Liver (tissue), 9 donors: ENCODE results near the gene TOR4A. TPM values are rescaled to one million over a fixed set of nuclear protein-coding genes. Genes with fewer than 3 reads are reported as not detected.
"Not testable (repeated sequence)": the region's sequence is repeated elsewhere in the genome, so short reads cannot be mapped to it uniquely, and the experiment has no call there.

ENCODE experiments used
- DNase-seq: peaks from one replicate; pipeline ENCODE4 v3.0.0-alpha.2; 2017; ENCODE audit warnings: low spot score
- H3K27ac ChIP-seq, 2 donors: one replicate each; pipeline ENCODE4 v1.7.0; 2013; ENCODE audit warnings: inconsistent platforms in 2 of 2, low read length in 2 of 2, control low read depth in 1 of 2, low read depth in 1 of 2, mild to moderate bottlenecking in 1 of 2
- H3K27me3 ChIP-seq, 4 donors: one replicate each; pipeline versions ENCODE4 v1.6.1 to v1.7.0; 2013; ENCODE audit warnings: low read length in 3 of 4, inconsistent platforms in 1 of 4, mild to moderate bottlenecking in 1 of 4, moderate library complexity in 1 of 4; ENCODE audit not compliant: control insufficient read depth in 4 of 4, insufficient read depth in 4 of 4
- H3K36me3 ChIP-seq, 4 donors: one replicate each; pipeline versions ENCODE4 v1.6.1 to v1.7.0; 2013; ENCODE audit warnings: low read length in 3 of 4, mild to moderate bottlenecking in 3 of 4, low read depth in 1 of 4, moderate library complexity in 1 of 4; ENCODE audit not compliant: control insufficient read depth in 4 of 4, insufficient read depth in 3 of 4
- H3K4me1 ChIP-seq, 4 donors: one replicate each; pipeline versions ENCODE4 v1.6.1 to v1.7.0; 2013; ENCODE audit warnings: low read length in 3 of 4, mild to moderate bottlenecking in 3 of 4, moderate library complexity in 1 of 4; ENCODE audit not compliant: control insufficient read depth in 4 of 4, insufficient read depth in 4 of 4
- H3K4me3 ChIP-seq, 3 donors: one replicate each; pipeline versions ENCODE4 v1.6.1 to v1.7.0; 2013; ENCODE audit warnings: low read length in 3 of 3, control low read depth in 1 of 3, low read depth in 1 of 3, mild to moderate bottlenecking in 1 of 3
- H3K9ac ChIP-seq, 2 donors: one replicate each; pipeline ENCODE4 v1.7.0; 2013; ENCODE audit warnings: low read length in 2 of 2, mild to moderate bottlenecking in 2 of 2, moderate library complexity in 2 of 2, control low read depth in 1 of 2, low read depth in 1 of 2
- H3K9me3 ChIP-seq, 4 donors: one replicate each; pipeline versions ENCODE4 v1.6.1 to v1.7.0; 2013; ENCODE audit warnings: low read length in 3 of 4; ENCODE audit not compliant: control insufficient read depth in 4 of 4
- EGR1 ChIP-seq, 2 donors: IDR thresholded peaks; 2 replicates each; pipeline ENCODE4 v1.6.1; 2016 to 2018; ENCODE audit warnings: antibody characterized with exemption in 2 of 2, low read depth in 2 of 2
- FOXA1 ChIP-seq: IDR thresholded peaks from 2 replicates; pipeline ENCODE4 v1.6.1; 2016; ENCODE audit warnings: antibody characterized with exemption
- FOXA2 ChIP-seq: IDR thresholded peaks from 2 replicates; pipeline ENCODE4 v1.6.1; 2016; ENCODE audit warnings: antibody characterized with exemption
- GABPA ChIP-seq, 2 donors: IDR thresholded peaks in 1 of 2; conservative IDR thresholded peaks in 1 of 2; 2 replicates each; pipeline ENCODE4 v1.6.1; 2016; ENCODE audit warnings: antibody characterized with exemption in 2 of 2, mild to moderate bottlenecking in 1 of 2, moderate library complexity in 1 of 2
- HNF4A ChIP-seq, 2 donors: conservative IDR thresholded peaks; 2 replicates each; pipeline ENCODE4 v1.6.1; 2016; ENCODE audit warnings: antibody characterized with exemption in 2 of 2, mild to moderate bottlenecking in 2 of 2
- HNF4G ChIP-seq: IDR thresholded peaks from 2 replicates; pipeline ENCODE4 v1.6.1; 2016; ENCODE audit warnings: antibody characterized with exemption
- JUND ChIP-seq, 2 donors: IDR thresholded peaks; 2 replicates each; pipeline ENCODE4 v1.6.1; 2016; ENCODE audit warnings: antibody characterized with exemption in 2 of 2
- RAD21 ChIP-seq, 2 donors: IDR thresholded peaks; 2 replicates each; pipeline ENCODE4 v1.6.1; 2016; ENCODE audit warnings: antibody characterized with exemption in 2 of 2, mild to moderate bottlenecking in 2 of 2
- RXRA ChIP-seq, 2 donors: IDR thresholded peaks; 2 replicates each; pipeline ENCODE4 v1.6.1; 2017 to 2018; ENCODE audit warnings: antibody characterized with exemption in 2 of 2, mild to moderate bottlenecking in 1 of 2
- SP1 ChIP-seq: IDR thresholded peaks from 2 replicates; pipeline ENCODE4 v1.6.1; 2018; ENCODE audit warnings: antibody characterized with exemption, mild to moderate bottlenecking
- TAF1 ChIP-seq: conservative IDR thresholded peaks from 2 replicates; pipeline ENCODE4 v1.6.1; 2016; ENCODE audit warnings: antibody characterized with exemption, mild to moderate bottlenecking
- YY1 ChIP-seq: IDR thresholded peaks from 2 replicates; pipeline ENCODE4 v1.6.1; 2016; ENCODE audit warnings: antibody characterized with exemption, mild to moderate bottlenecking
- WGBS: extraction: QIAGEN DNeasy Blood & Tissue Kit; methylation state at CpG from one replicate; pipeline ENCODE4 v1.1.7; 2013; 5-methylcytosine and 5-hydroxymethylcytosine counted together
- polyA plus RNA-seq, 2 donors: library from polyadenylated mRNA; stranded (reverse) in 1 of 2; unstranded in 1 of 2; fragments of 200-250 nt in 1 of 2; fragments of >200 nt in 1 of 2; fragmentation: Nextera tagmentation in 1 of 2; extraction: Ambion mirVana in 1 of 2; gene quantifications; one replicate each; pipeline versions ENCODE4 v1.2.1 to v1.2.3, GENCODE V29; 2013 to 2015
- total RNA-seq, 2 donors: library from RNA; depleted of rRNA; stranded (reverse); fragments of >200 nt; gene quantifications; one replicate each; pipeline ENCODE4 v1.2.3, GENCODE V29; 2014
- TF ChIP-seq, protein P1 (sequence below): fragments of 150-350 bp; IDR thresholded peaks from 2 replicates; pipeline ENCODE4 v1.5.1; 2017; ENCODE audit warnings: improper control_type of control experiment, low read depth, low read length; ENCODE audit not compliant: missing input control
- TF ChIP-seq, protein P2 (sequence below): IDR thresholded peaks from 2 replicates; pipeline ENCODE4 v1.6.1; 2016; ENCODE audit warnings: antibody characterized with exemption
- TF ChIP-seq, protein P3 (sequence below): IDR thresholded peaks from 2 replicates; pipeline ENCODE4 v1.6.1; 2016; ENCODE audit warnings: antibody characterized with exemption
- TF ChIP-seq, protein P4 (sequence below): IDR thresholded peaks from 2 replicates; pipeline ENCODE4 v1.6.1; 2016; ENCODE audit warnings: antibody characterized with exemption, mild to moderate bottlenecking
- donor health status: healthy.
- donor health status: healthy.
- donor health status: healthy.
- donor health status: healthy.
- donor health status: healthy.

TOR4A gene
- total and polyA plus RNA-seq, 4 donors = 0.35 to 5.1 (median 4.3) TPM

DNA sequence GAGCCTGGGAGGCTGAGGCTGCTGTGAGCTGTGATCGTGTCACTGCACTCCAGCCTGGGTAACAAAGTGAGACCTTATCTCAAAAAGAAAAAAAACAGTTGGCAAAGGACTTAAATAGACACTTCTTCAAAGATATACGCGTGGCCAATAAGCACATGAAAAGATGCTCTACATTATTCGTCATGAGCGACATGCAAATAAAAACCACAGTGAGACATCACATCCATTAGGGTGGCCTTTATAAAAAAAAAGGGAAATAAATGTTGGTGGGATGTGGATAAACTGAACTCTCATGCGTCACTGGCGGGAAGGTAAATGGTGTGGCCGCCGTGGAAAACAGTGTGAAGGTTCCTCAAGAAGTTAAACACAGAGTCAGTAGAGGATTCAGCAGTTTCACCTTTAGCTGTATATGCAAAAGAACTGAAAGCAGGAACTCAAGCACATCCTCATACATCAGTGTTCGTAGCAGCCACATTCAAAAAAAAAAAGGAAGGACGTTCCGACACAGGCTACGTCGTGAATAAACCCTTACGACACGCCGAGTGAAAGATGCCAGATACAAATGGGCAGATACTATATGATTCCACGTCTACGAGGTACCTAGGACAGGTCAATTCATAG, 49.0 kb downstream of the TOR4A start (continued):
- no peak for TF ChIP-seq JUND (IDR thresholded peaks at IDR 0.05)
- no peak for TF ChIP-seq GABPA (IDR thresholded peaks at IDR 0.05 in 1 of 2, conservative IDR thresholded peaks at IDR 0.05 in 1 of 2)
- no peak for TF ChIP-seq RAD21 (IDR thresholded peaks at IDR 0.05)

DNA sequence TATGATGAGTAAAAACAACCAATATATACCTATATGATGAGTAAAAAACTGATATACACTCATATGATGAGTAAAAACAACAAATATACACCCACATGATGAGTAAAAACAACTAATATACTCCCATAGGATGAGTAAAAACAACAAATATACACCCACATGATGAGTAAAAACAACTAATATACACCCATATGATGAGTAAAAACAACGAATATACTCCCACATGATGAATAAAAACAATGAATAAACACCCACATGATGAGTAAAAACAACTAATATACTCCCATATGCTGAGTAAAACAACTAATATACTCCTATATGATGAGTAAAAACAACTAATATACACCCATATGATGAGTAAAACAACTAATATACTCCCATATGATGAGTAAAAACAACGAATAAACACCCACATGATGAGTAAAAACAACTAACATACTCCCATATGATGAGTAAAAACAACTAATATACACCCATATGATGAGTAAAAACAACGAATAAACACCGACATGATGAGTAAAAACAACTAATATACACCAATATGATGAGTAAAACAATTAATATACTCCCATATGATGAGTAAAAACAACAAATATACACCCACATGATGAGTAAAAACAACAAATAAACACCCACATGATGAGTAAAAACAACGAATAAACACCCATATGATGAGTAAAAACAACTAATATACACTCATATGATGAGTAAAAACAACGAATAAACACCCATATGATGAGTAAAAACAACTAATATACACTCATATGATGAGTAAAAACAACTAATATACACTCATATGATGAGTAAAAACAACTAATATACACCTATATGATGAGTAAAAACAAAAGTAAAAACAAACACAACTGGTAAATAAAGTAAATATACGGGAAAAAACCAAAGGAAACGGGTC, 50.4 kb downstream of the TOR4A start:
- not testable (repeated sequence) for H3K36me3 ChIP-seq, H3K4me1 ChIP-seq, H3K9ac ChIP-seq, H3K9me3 ChIP-seq, H3K27me3 ChIP-seq, H3K27ac ChIP-seq, DNase-seq, H3K4me3 ChIP-seq
- 78% methylated on average over 8 of the region's 8 CpGs for WGBS

DNA sequence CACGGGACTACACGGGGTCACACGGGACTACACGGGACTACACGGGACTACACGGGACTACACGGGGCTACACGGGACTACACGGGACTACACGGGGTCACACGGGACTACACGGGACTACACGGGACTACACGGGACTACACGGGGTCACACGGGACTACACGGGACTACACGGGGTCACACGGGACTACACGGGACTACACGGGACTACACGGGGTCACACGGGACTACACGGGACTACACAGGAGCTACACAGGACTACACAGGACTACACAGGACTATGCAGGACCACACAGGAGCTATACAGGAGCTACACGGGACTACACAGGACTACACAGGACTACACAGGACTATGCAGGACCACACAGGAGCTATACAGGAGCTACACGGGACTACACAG, 52.1 kb downstream of the TOR4A start:
- H3K4me1 ChIP-seq, H3K27ac ChIP-seq, H3K9ac ChIP-seq, H3K9me3 ChIP-seq, H3K27me3 ChIP-seq, H3K36me3 ChIP-seq, H3K4me3 ChIP-seq, DNase-seq: not testable (repeated sequence)
- 66% methylated on average over 24 of the region's 26 CpGs for WGBS

DNA sequence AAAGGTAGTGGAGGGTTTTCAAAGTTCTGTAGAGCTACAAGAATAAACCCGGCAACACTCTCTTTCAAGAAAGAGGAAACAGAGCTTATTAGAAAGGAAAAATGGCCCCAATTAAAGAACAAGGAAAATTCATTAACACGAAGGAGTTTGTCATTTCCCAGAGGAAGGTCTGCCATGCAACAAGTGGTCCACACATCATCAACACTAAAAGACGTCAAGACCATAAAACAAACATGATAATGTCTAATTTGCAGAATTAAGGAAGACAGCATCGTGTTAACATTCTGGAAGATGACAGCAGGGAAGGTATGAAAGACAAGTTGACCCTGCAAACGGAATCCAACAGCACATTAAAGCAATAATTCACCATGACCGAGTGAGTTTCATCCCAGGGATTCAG, 53.2 kb downstream of the TOR4A start:
- WGBS = 90% methylated on average over 6 of the region's 6 CpGs
- no peak overlapping the region for H3K27ac ChIP-seq
- DNase-seq = no peak
- H3K36me3 ChIP-seq = no peaks in the 10 kb centered on the region
- H3K27me3 ChIP-seq = no peaks in the 10 kb centered on the region
- no peak overlapping the region for H3K4me3 ChIP-seq
- no peak overlapping the region for H3K9ac ChIP-seq
- TF ChIP-seq SP1 = no peak
- no peak for TF ChIP-seq RXRA (IDR thresholded peaks at IDR 0.05)
- no peak for TF ChIP-seq HNF4G
- TF ChIP-seq YY1 = no peak
- TF ChIP-seq FOXA1 = no peak
- TF ChIP-seq, protein P1, sequence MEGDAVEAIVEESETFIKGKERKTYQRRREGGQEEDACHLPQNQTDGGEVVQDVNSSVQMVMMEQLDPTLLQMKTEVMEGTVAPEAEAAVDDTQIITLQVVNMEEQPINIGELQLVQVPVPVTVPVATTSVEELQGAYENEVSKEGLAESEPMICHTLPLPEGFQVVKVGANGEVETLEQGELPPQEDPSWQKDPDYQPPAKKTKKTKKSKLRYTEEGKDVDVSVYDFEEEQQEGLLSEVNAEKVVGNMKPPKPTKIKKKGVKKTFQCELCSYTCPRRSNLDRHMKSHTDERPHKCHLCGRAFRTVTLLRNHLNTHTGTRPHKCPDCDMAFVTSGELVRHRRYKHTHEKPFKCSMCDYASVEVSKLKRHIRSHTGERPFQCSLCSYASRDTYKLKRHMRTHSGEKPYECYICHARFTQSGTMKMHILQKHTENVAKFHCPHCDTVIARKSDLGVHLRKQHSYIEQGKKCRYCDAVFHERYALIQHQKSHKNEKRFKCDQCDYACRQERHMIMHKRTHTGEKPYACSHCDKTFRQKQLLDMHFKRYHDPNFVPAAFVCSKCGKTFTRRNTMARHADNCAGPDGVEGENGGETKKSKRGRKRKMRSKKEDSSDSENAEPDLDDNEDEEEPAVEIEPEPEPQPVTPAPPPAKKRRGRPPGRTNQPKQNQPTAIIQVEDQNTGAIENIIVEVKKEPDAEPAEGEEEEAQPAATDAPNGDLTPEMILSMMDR = no peak
- no peak for TF ChIP-seq FOXA2
- TF ChIP-seq HNF4A (conservative IDR thresholded peaks at IDR 0.05) = no peak
- TF ChIP-seq, protein P2, sequence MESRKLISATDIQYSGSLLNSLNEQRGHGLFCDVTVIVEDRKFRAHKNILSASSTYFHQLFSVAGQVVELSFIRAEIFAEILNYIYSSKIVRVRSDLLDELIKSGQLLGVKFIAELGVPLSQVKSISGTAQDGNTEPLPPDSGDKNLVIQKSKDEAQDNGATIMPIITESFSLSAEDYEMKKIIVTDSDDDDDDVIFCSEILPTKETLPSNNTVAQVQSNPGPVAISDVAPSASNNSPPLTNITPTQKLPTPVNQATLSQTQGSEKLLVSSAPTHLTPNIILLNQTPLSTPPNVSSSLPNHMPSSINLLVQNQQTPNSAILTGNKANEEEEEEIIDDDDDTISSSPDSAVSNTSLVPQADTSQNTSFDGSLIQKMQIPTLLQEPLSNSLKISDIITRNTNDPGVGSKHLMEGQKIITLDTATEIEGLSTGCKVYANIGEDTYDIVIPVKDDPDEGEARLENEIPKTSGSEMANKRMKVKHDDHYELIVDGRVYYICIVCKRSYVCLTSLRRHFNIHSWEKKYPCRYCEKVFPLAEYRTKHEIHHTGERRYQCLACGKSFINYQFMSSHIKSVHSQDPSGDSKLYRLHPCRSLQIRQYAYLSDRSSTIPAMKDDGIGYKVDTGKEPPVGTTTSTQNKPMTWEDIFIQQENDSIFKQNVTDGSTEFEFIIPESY = no peak
- no peak for TF ChIP-seq EGR1 (IDR thresholded peaks at IDR 0.05; ENCODE audit: low read depth in 2 of 2)
- TF ChIP-seq, protein P3, sequence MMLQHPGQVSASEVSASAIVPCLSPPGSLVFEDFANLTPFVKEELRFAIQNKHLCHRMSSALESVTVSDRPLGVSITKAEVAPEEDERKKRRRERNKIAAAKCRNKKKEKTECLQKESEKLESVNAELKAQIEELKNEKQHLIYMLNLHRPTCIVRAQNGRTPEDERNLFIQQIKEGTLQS = no peak
- TF ChIP-seq, protein P4, sequence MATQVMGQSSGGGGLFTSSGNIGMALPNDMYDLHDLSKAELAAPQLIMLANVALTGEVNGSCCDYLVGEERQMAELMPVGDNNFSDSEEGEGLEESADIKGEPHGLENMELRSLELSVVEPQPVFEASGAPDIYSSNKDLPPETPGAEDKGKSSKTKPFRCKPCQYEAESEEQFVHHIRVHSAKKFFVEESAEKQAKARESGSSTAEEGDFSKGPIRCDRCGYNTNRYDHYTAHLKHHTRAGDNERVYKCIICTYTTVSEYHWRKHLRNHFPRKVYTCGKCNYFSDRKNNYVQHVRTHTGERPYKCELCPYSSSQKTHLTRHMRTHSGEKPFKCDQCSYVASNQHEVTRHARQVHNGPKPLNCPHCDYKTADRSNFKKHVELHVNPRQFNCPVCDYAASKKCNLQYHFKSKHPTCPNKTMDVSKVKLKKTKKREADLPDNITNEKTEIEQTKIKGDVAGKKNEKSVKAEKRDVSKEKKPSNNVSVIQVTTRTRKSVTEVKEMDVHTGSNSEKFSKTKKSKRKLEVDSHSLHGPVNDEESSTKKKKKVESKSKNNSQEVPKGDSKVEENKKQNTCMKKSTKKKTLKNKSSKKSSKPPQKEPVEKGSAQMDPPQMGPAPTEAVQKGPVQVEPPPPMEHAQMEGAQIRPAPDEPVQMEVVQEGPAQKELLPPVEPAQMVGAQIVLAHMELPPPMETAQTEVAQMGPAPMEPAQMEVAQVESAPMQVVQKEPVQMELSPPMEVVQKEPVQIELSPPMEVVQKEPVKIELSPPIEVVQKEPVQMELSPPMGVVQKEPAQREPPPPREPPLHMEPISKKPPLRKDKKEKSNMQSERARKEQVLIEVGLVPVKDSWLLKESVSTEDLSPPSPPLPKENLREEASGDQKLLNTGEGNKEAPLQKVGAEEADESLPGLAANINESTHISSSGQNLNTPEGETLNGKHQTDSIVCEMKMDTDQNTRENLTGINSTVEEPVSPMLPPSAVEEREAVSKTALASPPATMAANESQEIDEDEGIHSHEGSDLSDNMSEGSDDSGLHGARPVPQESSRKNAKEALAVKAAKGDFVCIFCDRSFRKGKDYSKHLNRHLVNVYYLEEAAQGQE = no peak
- TF ChIP-seq TAF1 = no peak
- no peak for TF ChIP-seq RAD21 (IDR thresholded peaks at IDR 0.05)
- no peaks in the 10 kb centered on the region for H3K4me1 ChIP-seq
- H3K9me3 ChIP-seq = no peaks in the 10 kb centered on the region
